IMR-90 (cell line): ENCODE measurements around the gene IRF6. TPM values are rescaled to one million over a fixed set of nuclear protein-coding genes. Genes with fewer than 3 reads are reported as not detected.

Experiments
- ATAC-seq: fragments of 200-7000 bp; cut with Tn5 transposase; 2 replicates; pipeline ENCODE4 v1.9.1; 2020; ENCODE audit warnings: low read depth, mild to moderate bottlenecking, moderate library complexity
- BruUV-seq: library from RNA; stranded (reverse); fragments of 400-500 nt; replicated peaks from 2 replicates; lab custom pipeline; 2021; lab: Mats Ljungman, UMichigan
- CTCF ChIA-PET: fragments of 300-600 bp; formaldehyde crosslinking; extraction: SDS; loops from one replicate; lab custom pipeline; 2021; ENCODE audit warnings: antibody characterized with exemption; lab: Yijun Ruan, JAX
- POLR2A ChIA-PET: fragments of 300-600 bp; sonication (Branson Sonifier 250); formaldehyde crosslinking; loops from one replicate; lab custom pipeline; 2022; ENCODE audit warnings: antibody characterized with exemption; ENCODE audit not compliant: unreplicated experiment; lab: Charles Lee
- DNase-seq: peaks from one replicate; pipeline ENCODE4 v3.0.0; 2013
- H2AFZ ChIP-seq: replicated peaks from 2 replicates; pipeline ENCODE3; 2013; ENCODE audit warnings: low read length, mild to moderate bottlenecking; ENCODE audit not compliant: poor library complexity
- H2AK5ac ChIP-seq: 2 replicates; pipeline ENCODE4 v1.6.1; 2013; ENCODE audit warnings: low read depth, low read length, inconsistent platforms
- H2AK9ac ChIP-seq: replicated peaks from 2 replicates; pipeline ENCODE3; 2013; ENCODE audit warnings: mild to moderate bottlenecking, low read depth, low read length, moderate library complexity; ENCODE audit not compliant: poor library complexity
- H2BK120ac ChIP-seq: 2 replicates; pipeline ENCODE4 v1.6.1; 2013; ENCODE audit warnings: low read depth, low read length, inconsistent platforms
- H2BK15ac ChIP-seq: 3 replicates; pipeline ENCODE4 v1.6.1; 2013; ENCODE audit warnings: low read depth, low read length, inconsistent platforms
- H2BK20ac ChIP-seq: 2 replicates; pipeline ENCODE4 v1.6.1; 2013; ENCODE audit warnings: low read depth, mild to moderate bottlenecking, inconsistent platforms, low read length, moderate library complexity
- H2BK5ac ChIP-seq: 2 replicates; pipeline ENCODE4 v1.6.1; 2013; ENCODE audit warnings: mild to moderate bottlenecking, low read depth, low read length, inconsistent platforms; ENCODE audit not compliant: poor library complexity, severe bottlenecking
- H3K14ac ChIP-seq: replicated peaks from 2 replicates; pipeline ENCODE4 v1.6.1; 2013; ENCODE audit warnings: low read depth, low read length, inconsistent platforms
- H3K18ac ChIP-seq: 2 replicates; pipeline ENCODE4 v1.6.1; 2013; ENCODE audit warnings: low read depth, low read length, control low read depth
- H3K23ac ChIP-seq: 2 replicates; pipeline ENCODE4 v1.6.1; 2013; ENCODE audit warnings: low read depth, low read length, inconsistent platforms
- H3K27ac ChIP-seq: 2 replicates; pipeline ENCODE4 v1.5.1; 2013; ENCODE audit warnings: mild to moderate bottlenecking, control low read depth, low read length; ENCODE audit not compliant: insufficient read depth
- H3K27me3 ChIP-seq: 2 replicates; pipeline ENCODE4 v1.6.1; 2013; ENCODE audit warnings: low read length; ENCODE audit not compliant: control insufficient read depth, insufficient read depth
- H3K36me3 ChIP-seq: 2 replicates; pipeline ENCODE4 v1.6.1; 2013; ENCODE audit warnings: low read length, mixed read lengths; ENCODE audit not compliant: control insufficient read depth, insufficient read depth
- H3K4ac ChIP-seq: 2 replicates; pipeline ENCODE4 v1.6.1; 2013; ENCODE audit warnings: low read depth, low read length, inconsistent platforms
- H3K4me1 ChIP-seq: 2 replicates; pipeline ENCODE4 v1.6.1; 2013; ENCODE audit warnings: low read length, mixed read lengths; ENCODE audit not compliant: control insufficient read depth, insufficient read depth
- H3K4me2 ChIP-seq: 2 replicates; pipeline ENCODE4 v1.6.1; 2013; ENCODE audit warnings: low read depth, mild to moderate bottlenecking, control low read depth, low read length, moderate library complexity
- H3K4me3 ChIP-seq: 2 replicates; pipeline ENCODE4 v1.5.1; 2013; ENCODE audit warnings: low read depth, mild to moderate bottlenecking, control low read depth, low read length, moderate library complexity; ENCODE audit not compliant: insufficient read depth
- H3K56ac ChIP-seq: 2 replicates; pipeline ENCODE4 v1.6.1; 2013; ENCODE audit warnings: low read length, inconsistent platforms; ENCODE audit not compliant: insufficient read depth; ENCODE audit errors: extremely low read depth
- H3K79me1 ChIP-seq, 2 experiments: 2 replicates each; pipeline ENCODE4 v1.6.1; 2013; ENCODE audit warnings: low read length in 2 of 2, inconsistent platforms in 1 of 2, low read depth in 1 of 2
- H3K9ac ChIP-seq: 2 replicates; pipeline ENCODE4 v1.6.1; 2013; ENCODE audit warnings: low read depth, low read length, control low read depth
- H3K9me1 ChIP-seq: 2 replicates; pipeline ENCODE4 v1.6.1; 2013; ENCODE audit warnings: low read length, inconsistent platforms; ENCODE audit not compliant: insufficient read depth
- H3K9me3 ChIP-seq: 2 replicates; pipeline ENCODE4 v1.6.1; 2013; ENCODE audit warnings: low read length; ENCODE audit not compliant: control insufficient read depth, insufficient read depth
- H4K20me1 ChIP-seq: 2 replicates; pipeline ENCODE4 v1.6.1; 2013; ENCODE audit warnings: low read length, inconsistent platforms; ENCODE audit not compliant: insufficient read depth
- H4K5ac ChIP-seq: 2 replicates; pipeline ENCODE4 v1.6.1; 2013; ENCODE audit warnings: mild to moderate bottlenecking, low read depth, low read length, control low read depth
- H4K8ac ChIP-seq, 2 experiments: 2 replicates each; pipeline ENCODE4 v1.6.1; 2013; ENCODE audit warnings: low read depth in 2 of 2, low read length in 2 of 2, control low read depth in 1 of 2, inconsistent platforms in 1 of 2
- H4K91ac ChIP-seq: 2 replicates; pipeline ENCODE4 v1.6.1; 2013; ENCODE audit warnings: low read depth, low read length, inconsistent platforms; ENCODE audit not compliant: insufficient read depth
- BHLHE40 ChIP-seq: fragments of 150-350 bp; IDR thresholded peaks from 2 replicates; pipeline ENCODE4 v1.6.1; 2016; ENCODE audit warnings: mild to moderate bottlenecking, low read depth, low read length
- MAZ ChIP-seq: IDR thresholded peaks from 2 replicates; pipeline ENCODE4 v1.6.1; 2012; ENCODE audit warnings: low read depth, mild to moderate bottlenecking, low read length, improper control_type of control experiment, moderate library complexity, borderline replicate concordance
- POLR2A ChIP-seq: IDR thresholded peaks from 2 replicates; pipeline ENCODE4 v1.6.1; 2012; ENCODE audit warnings: mild to moderate bottlenecking, low read depth, low read length
- RCOR1 ChIP-seq: IDR thresholded peaks from 2 replicates; pipeline ENCODE4 v1.6.1; 2012; ENCODE audit warnings: mild to moderate bottlenecking, low read length, improper control_type of control experiment; ENCODE audit not compliant: insufficient replicate concordance
- WGBS, 2 experiments: methylation state at CpG; one replicate each; pipeline versions ENCODE4 v1.1.5 to v1.1.7; 2013; ENCODE audit warnings: missing lambda C conversion rate in 2 of 2; ENCODE audit not compliant: insufficient read length in 1 of 2; ENCODE audit errors: extremely low coverage in 2 of 2; 5-methylcytosine and 5-hydroxymethylcytosine counted together
- dilution Hi-C: fragments of 300-500 bp; cut with HindIII; formaldehyde crosslinking; loops from one replicate; pipeline ENCODE4 v1.14.3; 2018; ENCODE audit warnings: low sequenced_read_pairs; ENCODE audit not compliant: unreplicated experiment
- in situ Hi-C: fragments of 300-500 bp; cut with MboI; formaldehyde crosslinking; loops from 3 replicates; pipeline ENCODE4 v1.14.3; 2019; ENCODE audit warnings: low sequenced_read_pairs, inconsistent platforms, mixed read lengths
- intact Hi-C: fragments of 100-400 bp; cut with micrococcal nuclease; formaldehyde crosslinking; loops from 2 replicates; pipeline ENCODE4 v1.10.0; 2022
- polyA plus RNA-seq, 3 experiments: library from polyadenylated mRNA; depleted of rRNA; stranded (reverse); fragments of >200 nt; gene quantifications; 2 replicates each; pipeline ENCODE4 v1.2.3, GENCODE V29; 2012; ENCODE audit warnings: low replicate concordance in 1 of 3
- total RNA-seq: library from RNA; depleted of rRNA; stranded (reverse); fragments of >200 nt; gene quantifications from 2 replicates; pipeline ENCODE4 v1.2.3, GENCODE V29; 2012

IRF6 gene
- total and polyA plus RNA-seq, 2 of the 4 experiments (the other 2 are of a cell fraction): 1.2 to 2.9 TPM

GRCh38 chr1:209758400-209758799 is 47.5 kb downstream of the IRF6 start:
- H3K9ac ChIP-seq: no peak overlapping the region
- dilution Hi-C loops (no loop called here), in situ Hi-C loops (loop anchor here (5.0 kb wide), 1 partner anchor 181 kb away; no protein-coding TSS in a partner anchor), intact Hi-C loops (no loop called here)
- BruUV-seq: no TSS peak
- no peak for TF ChIP-seq BHLHE40
- no peak for TF ChIP-seq RCOR1
- no peak for TF ChIP-seq POLR2A
- TF ChIP-seq MAZ: no peak
- DNase-seq (no peak), ATAC-seq (no peak)
- H2BK120ac ChIP-seq: no peak overlapping the region
- no peaks in the 10 kb centered on the region for H3K36me3 ChIP-seq
- no peak overlapping the region for H3K56ac ChIP-seq
- no peak overlapping the region for H3K4me2 ChIP-seq
- no peak overlapping the region for H3K27ac ChIP-seq
- CTCF ChIA-PET: no interaction called here
- H3K23ac ChIP-seq: no peak overlapping the region
- POLR2A ChIA-PET: no interaction called here
- H3K4me1 ChIP-seq: no peaks in the 10 kb centered on the region
- H3K9me1 ChIP-seq: no peaks in the 10 kb centered on the region
- H3K4ac ChIP-seq: no peak overlapping the region
- H3K9me3 ChIP-seq: no peaks in the 10 kb centered on the region
- no peaks in the 10 kb centered on the region for H3K79me1 ChIP-seq
- H2BK5ac ChIP-seq: no peak overlapping the region
- no peak overlapping the region for H3K14ac ChIP-seq
- H2AK5ac ChIP-seq: no peak overlapping the region
- H3K27me3 ChIP-seq: peaks cover 9% of the 10 kb centered on the region; the same call in 1 of the 2 replicates
- H3K4me3 ChIP-seq: no peak overlapping the region
- H3K18ac ChIP-seq: no peak overlapping the region
- no peaks in the 10 kb centered on the region for H4K20me1 ChIP-seq
- H4K8ac ChIP-seq: no peak overlapping the region
- H2BK20ac ChIP-seq: no peak overlapping the region
- H4K5ac ChIP-seq: no peak overlapping the region
- H4K91ac ChIP-seq: no peak overlapping the region
- WGBS, 2 experiments: no CpG with 5 or more reads among the region's 3 CpGs
- H2AK9ac ChIP-seq: no peak overlapping the region
- no peak overlapping the region for H2AFZ ChIP-seq
- H2BK15ac ChIP-seq: no peak overlapping the region
